Mucosa of rectum (tissue), 2 donors: ENCODE results near the gene MACF1.

Source experiments
- H3K27ac ChIP-seq, 2 donors: one replicate each; pipeline ENCODE4 v1.7.0; 2013; ENCODE audit warnings: inconsistent platforms in 2 of 2, low read depth in 2 of 2, low read length in 2 of 2
- H3K27me3 ChIP-seq, 2 donors: one replicate each; pipeline ENCODE4 v1.7.0; 2013; ENCODE audit warnings: low read length in 2 of 2; ENCODE audit not compliant: control insufficient read depth in 2 of 2, insufficient read depth in 2 of 2
- H3K36me3 ChIP-seq, 2 donors: one replicate each; pipeline ENCODE4 v1.7.0; 2013; ENCODE audit warnings: low read length in 2 of 2; ENCODE audit not compliant: control insufficient read depth in 2 of 2, insufficient read depth in 2 of 2
- H3K4me1 ChIP-seq, 2 donors: one replicate each; pipeline ENCODE4 v1.7.0; 2013; ENCODE audit warnings: low read length in 2 of 2, mild to moderate bottlenecking in 1 of 2; ENCODE audit not compliant: control insufficient read depth in 2 of 2, insufficient read depth in 2 of 2
- H3K4me3 ChIP-seq, 2 donors: one replicate each; pipeline ENCODE4 v1.7.0; 2013; ENCODE audit warnings: low read length in 2 of 2
- H3K9ac ChIP-seq, 2 donors: one replicate each; pipeline ENCODE4 v1.7.0; 2013; ENCODE audit warnings: low read length in 2 of 2, low read depth in 1 of 2, mild to moderate bottlenecking in 1 of 2
- H3K9me3 ChIP-seq, 2 donors: one replicate each; pipeline ENCODE4 v1.7.0; 2013; ENCODE audit warnings: low read length in 2 of 2; ENCODE audit not compliant: control insufficient read depth in 2 of 2
- donor health status: healthy.
- donor health status: Normal muscosa, but diverticular disease.

MACF1 gene

GRCh38 chr1:39420493-39420892 lies 216.0 kb downstream of the MACF1 start:
- H3K27ac ChIP-seq, result no peak overlapping the region
- H3K9ac ChIP-seq, result no peak overlapping the region

GRCh38 chr1:39422614-39423013 lies 218.1 kb downstream of the MACF1 start:
- Histone ChIP-seq H3K4me3 (no peak overlapping the region), H3K4me1 (no peaks in the 10 kb centered on the region), H3K27ac (no peak overlapping the region), H3K36me3 (peaks cover 23 to 28% of the 10 kb centered on the region in 2 donors), H3K9me3 (no peaks in the 10 kb centered on the region), H3K27me3 (no peaks in the 10 kb centered on the region), H3K9ac (no peak overlapping the region)

More at GRCh38 chr1:39420493-39420892, 216.0 kb downstream of the MACF1 start:
- Histone ChIP-seq H3K36me3 (peaks cover 18 to 24% of the 10 kb centered on the region in 2 donors), H3K4me1 (no peaks in the 10 kb centered on the region), H3K9me3 (no peaks in the 10 kb centered on the region), H3K4me3 (no peak overlapping the region), H3K27me3 (no peaks in the 10 kb centered on the region)

- H3K27me3 ChIP-seq, result no peaks in the 10 kb centered on the region
- H3K4me1 ChIP-seq, result no peaks in the 10 kb centered on the region
- H3K27ac ChIP-seq, result no peak overlapping the region
- H3K9ac ChIP-seq, result no peak overlapping the region
- H3K4me3 ChIP-seq, result no peak overlapping the region
- peaks cover 43 to 51% of the 10 kb centered on the region in 2 donors for H3K36me3 ChIP-seq
- H3K9me3 ChIP-seq, result no peaks in the 10 kb centered on the region
These were observed 220.7 kb downstream of the MACF1 start for GRCh38 chr1:39425151-39425550.

- no peaks in the 10 kb centered on the region for H3K4me1 ChIP-seq
- H3K4me3 ChIP-seq, result no peak overlapping the region
- no peaks in the 10 kb centered on the region for H3K27me3 ChIP-seq
- H3K9ac ChIP-seq, result no peak overlapping the region
- no peaks in the 10 kb centered on the region for H3K9me3 ChIP-seq
- H3K27ac ChIP-seq, result no peak overlapping the region
- H3K36me3 ChIP-seq, result peaks cover 48 to 55% of the 10 kb centered on the region in 2 donors
These were observed 221.1 kb downstream of the MACF1 start for GRCh38 chr1:39425634-39426033.

GRCh38 chr1:39426346-39426745 lies 221.9 kb downstream of the MACF1 start:
- H3K9ac ChIP-seq, result no peak overlapping the region
- H3K9me3 ChIP-seq, result no peaks in the 10 kb centered on the region
- no peak overlapping the region for H3K4me3 ChIP-seq
- no peak overlapping the region for H3K27ac ChIP-seq
- no peaks in the 10 kb centered on the region for H3K27me3 ChIP-seq
- H3K36me3 ChIP-seq, result peaks cover 51 to 62% of the 10 kb centered on the region in 2 donors
- H3K4me1 ChIP-seq, result no peaks in the 10 kb centered on the region

- H3K27me3 ChIP-seq, result no peaks in the 10 kb centered on the region
- no peak overlapping the region for H3K4me3 ChIP-seq
- H3K36me3 ChIP-seq, result peaks cover 49 to 65% of the 10 kb centered on the region in 2 donors
- H3K27ac ChIP-seq, result no peak overlapping the region
- H3K4me1 ChIP-seq, result no peaks in the 10 kb centered on the region
- no peaks in the 10 kb centered on the region for H3K9me3 ChIP-seq
- no peak overlapping the region for H3K9ac ChIP-seq
These were observed 222.9 kb downstream of the MACF1 start for GRCh38 chr1:39427374-39427773.

- Histone ChIP-seq H3K9me3 (no peaks in the 10 kb centered on the region), H3K9ac (no peak overlapping the region), H3K27ac (no peak overlapping the region), H3K4me3 (no peak overlapping the region), H3K36me3 (peaks cover 48 to 66% of the 10 kb centered on the region in 2 donors), H3K27me3 (no peaks in the 10 kb centered on the region), H3K4me1 (no peaks in the 10 kb centered on the region)
These were observed 223.4 kb downstream of the MACF1 start for GRCh38 chr1:39427912-39428311.

GRCh38 chr1:39431927-39432326 lies 227.4 kb downstream of the MACF1 start:
- Histone ChIP-seq H3K9ac (no peak overlapping the region), H3K4me1 (peaks cover 6 to 11% of the 10 kb centered on the region in 2 donors), H3K27me3 (no peaks in the 10 kb centered on the region), H3K27ac (no peak overlapping the region), H3K9me3 (no peaks in the 10 kb centered on the region), H3K36me3 (peaks cover 52 to 79% of the 10 kb centered on the region in 2 donors), H3K4me3 (no peak overlapping the region)

GRCh38 chr1:39434797-39435395 lies 230.4 kb downstream of the MACF1 start:
- no peak overlapping the region for H3K9ac ChIP-seq
- no peaks in the 10 kb centered on the region for H3K27me3 ChIP-seq
- H3K36me3 ChIP-seq, result peaks cover 44 to 71% of the 10 kb centered on the region in 2 donors
- no peak overlapping the region for H3K4me3 ChIP-seq
- H3K9me3 ChIP-seq, result no peaks in the 10 kb centered on the region
- H3K4me1 ChIP-seq, result peaks cover 6 to 11% of the 10 kb centered on the region in 2 donors
- H3K27ac ChIP-seq, result no peak overlapping the region

GRCh38 chr1:39435597-39435996 lies 231.1 kb downstream of the MACF1 start:
- H3K27me3 ChIP-seq, result no peaks in the 10 kb centered on the region
- no peak overlapping the region for H3K27ac ChIP-seq
- no peak overlapping the region for H3K9ac ChIP-seq
- H3K36me3 ChIP-seq, result peaks cover 41 to 70% of the 10 kb centered on the region in 2 donors
- no peaks in the 10 kb centered on the region for H3K9me3 ChIP-seq
- H3K4me1 ChIP-seq, result peaks cover 6 to 11% of the 10 kb centered on the region in 2 donors
- no peak overlapping the region for H3K4me3 ChIP-seq
